KBM-7 (cell line): ENCODE results near the gene PHYHIPL.

Experiments
- DNase-seq: peaks from one replicate; pipeline ENCODE4 v3.0.0-alpha.2; 2015
- in situ Hi-C: fragments of 300-500 bp; cut with MboI; formaldehyde crosslinking; loops from 2 replicates; pipeline ENCODE4 v1.14.3; 2020; ENCODE audit warnings: low sequenced_read_pairs, low pct_unique_long_range_greater_than_20kb, mixed read lengths

Gene PHYHIPL

DNA sequence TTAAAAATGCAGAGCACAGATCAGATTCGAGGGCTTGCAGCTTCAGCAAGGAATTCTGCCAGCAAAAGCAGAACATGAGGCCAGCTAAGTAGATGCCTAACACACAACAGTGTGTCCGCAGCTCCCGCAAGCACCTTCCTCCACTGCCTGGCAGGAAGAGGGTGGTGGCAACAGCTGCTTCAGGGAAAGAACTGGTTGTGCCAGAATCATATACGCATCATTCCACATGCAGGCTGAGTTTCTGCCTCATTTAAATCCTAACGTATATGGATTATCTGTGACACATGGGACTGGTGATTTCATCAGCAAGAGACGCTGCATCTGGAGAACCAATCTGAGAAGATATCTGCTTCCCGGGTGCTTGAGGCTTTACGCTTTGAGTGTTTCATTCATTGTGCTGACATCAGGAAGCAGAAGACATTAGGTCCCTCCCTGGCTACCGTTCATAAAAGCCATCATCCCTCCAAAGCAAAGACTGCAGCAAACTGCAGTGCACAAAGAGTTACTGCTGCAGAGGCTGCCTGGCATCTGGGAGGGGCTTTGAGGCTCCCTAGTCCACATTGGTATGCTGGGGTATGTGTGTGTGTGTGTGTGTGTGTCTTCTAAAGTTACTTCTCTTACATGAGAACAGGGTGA is 107.1 kb downstream of the PHYHIPL start:
- DNase-seq = no peak
- in situ Hi-C loops = no loop called here

DNA sequence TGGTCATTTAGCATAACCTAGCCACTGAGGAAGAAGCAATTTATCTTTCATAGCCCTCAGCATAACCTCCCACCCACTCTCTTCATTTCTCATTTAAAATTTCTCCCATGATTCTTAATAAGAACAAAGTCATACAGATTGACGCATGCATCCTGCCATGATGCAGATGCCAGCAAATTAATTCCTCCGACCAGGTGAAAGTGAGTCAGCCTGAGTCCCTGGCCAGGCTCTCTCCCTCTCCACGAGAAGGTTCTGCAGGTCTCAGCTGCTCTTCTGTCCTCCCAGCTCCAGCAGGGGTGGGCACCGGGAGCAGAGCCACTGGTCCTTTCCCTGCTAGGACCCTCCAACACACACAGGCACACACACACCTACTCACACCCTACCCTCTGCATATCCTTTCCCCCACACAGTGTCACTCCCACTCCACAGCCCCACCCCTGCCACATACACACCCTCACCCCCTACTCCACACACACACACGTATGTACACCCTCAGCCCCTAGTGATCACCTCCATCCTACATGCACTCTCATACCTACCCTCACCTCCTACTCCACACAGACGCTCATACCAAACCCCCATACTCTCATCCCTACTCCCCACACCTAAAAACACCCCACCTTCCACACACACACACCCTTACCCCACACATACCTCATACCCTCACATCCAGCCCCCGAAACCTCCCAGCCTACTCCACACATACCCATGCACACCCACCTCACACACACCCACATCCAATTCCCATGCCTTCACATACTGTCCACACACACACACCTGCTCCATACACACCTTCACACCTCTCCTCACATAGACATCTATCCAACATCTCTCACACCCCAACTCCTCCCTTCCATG is 107.9 kb downstream of the PHYHIPL start:
- DNase-seq = no peak
- in situ Hi-C loops = no loop called here

DNA sequence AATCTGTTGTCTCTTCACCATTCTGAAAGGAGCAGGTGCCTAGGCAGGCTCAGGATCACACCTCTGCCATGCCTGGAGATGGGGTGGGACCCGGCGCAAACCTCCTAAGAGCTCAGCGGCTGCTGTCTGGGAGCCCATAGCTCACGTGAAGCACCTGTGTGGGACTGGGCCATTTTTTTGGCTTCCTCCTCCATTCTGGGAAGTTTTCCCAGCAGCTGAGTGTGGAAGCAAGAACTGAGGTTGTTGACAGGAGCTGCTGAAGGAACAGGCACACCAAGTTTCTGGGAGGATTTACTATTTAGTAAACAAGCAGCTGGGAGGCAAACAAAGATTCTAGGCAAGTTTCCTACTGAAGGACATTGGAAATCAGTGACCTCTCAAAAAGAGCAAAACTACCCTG is 108.6 kb downstream of the PHYHIPL start:
- in situ Hi-C loops = no loop called here

DNA sequence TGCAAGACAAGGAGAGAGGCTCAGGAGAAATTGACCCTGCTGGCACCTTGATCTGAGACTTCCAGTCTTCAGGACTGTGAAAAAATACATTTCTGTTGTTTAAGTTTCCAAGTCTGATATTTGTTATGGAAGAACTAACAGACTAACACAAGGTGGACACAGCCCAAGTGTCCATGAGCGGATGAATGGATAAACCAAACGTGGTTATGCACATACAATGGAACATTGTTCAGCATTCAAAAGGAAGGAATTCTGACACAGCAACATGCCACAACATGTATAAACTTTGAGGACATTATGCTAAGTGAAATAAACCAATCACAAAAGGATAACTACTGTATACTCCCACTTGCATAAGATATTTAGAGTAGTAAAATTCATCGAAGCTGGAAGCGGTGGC is 109.4 kb downstream of the PHYHIPL start:
- DNase-seq = no peak
- in situ Hi-C loops = no loop called here

More for the DNA sequence above, 108.6 kb downstream of the PHYHIPL start:
- no peak for DNase-seq

DNA sequence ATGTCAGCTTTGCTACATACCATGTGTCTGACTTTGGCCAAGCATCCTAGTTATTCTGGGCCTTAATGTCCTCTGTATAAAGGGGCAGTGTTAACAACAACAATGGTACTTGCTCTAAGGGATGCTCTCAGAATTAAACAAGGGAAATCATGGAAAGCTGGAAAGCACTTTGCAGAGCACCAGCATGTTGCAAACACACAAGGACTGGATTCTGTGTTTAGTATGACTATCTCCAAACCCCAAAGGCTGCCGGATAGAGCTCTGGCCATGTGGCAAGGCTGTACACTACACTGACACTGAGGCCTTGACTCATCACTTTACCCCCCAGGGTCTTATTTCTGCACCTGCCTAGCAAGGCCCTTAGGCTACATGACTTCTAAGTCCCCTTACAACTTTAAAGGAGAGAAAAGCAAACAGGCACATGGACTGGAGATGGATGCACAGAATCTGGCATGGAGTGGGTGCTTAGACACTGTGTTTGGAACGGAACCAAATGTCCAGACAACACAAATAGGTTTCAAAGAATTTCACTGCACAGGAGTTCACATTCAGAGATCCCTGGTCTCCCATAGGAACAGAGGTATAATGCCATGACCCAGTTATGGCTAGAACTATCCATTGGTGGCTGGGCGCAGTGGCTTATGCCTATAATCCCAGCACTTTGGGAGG is 111.3 kb downstream of the PHYHIPL start:
- DNase-seq = no peak
- in situ Hi-C loops = no loop called here

DNA sequence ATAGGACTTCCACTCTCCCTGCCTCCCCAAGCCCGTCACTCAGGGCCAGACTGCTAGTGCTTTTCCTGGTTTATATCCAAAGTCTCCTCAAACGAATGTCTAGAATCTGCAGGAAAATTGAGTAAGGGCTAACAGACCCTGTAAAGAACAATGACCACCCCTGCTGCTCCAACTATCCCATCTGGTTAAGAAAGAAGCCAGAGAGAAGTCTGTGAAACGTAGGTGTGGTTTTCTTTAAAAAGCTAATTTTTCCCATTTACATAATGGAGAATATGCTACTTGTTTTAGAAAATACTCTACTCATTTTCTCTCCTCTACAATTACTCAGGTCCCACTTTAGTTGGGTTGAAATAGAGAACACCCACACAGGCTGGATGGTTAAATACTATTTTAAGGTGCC is 113.4 kb downstream of the PHYHIPL start:
- in situ Hi-C loops = no loop called here
- DNase-seq = no peak

DNA sequence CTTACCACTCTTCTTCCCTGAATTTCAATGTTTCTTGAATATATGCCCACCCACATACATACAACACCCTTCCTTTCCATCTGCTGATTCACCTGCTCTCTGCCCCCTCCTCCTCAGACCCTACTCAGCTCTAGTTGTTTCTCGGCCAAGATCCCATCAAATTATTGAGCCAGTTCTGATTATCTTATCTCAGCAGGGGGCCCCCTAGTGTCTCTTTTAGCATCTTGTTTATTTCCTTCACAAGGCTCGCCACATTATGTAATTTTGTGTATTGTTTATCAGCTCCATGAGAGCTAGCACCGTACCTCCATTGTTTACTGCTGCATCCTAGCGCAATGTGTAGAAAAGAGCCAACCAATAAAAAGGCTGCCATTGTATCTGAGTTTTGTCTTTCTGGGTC is 114.0 kb downstream of the PHYHIPL start:
- DNase-seq = no peak
- in situ Hi-C loops = no loop called here
